GM12892 (cell line): ENCODE measurements around the gene TMEM107.

Experiments
- POLR2A ChIP-seq: IDR thresholded peaks from 2 replicates; pipeline ENCODE4 v1.6.1; 2011; ENCODE audit warnings: low read depth, low read length, control low read depth
- POLR2AphosphoS5 ChIP-seq: IDR thresholded peaks from 2 replicates; pipeline ENCODE4 v1.6.1; 2011; ENCODE audit warnings: low read depth, low read length, control low read depth

DNA sequence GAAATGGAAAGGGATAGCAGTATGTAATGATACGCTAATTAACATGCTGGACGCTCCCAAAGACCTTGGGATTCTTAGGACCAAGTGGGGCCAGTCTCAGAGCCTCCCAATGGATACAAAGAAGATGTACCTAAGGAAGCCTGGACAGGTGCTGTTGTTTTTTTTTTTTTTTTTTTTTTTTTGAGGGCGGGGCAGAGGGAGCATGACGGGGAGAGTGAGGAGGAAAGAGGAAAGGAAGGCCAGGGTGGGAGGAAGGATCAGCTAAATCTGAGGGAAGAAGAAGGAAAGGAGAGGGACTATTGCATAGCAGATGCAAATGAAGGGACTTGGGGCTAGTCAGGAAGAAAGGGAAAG, 16.0 kb downstream of the TMEM107 start:
- TF ChIP-seq POLR2AphosphoS5 (no peak), POLR2A (no peak)
